Spinal cord (tissue), 10 donors: ENCODE data around the gene CACNA1A. TPM values are rescaled to one million over a fixed set of nuclear protein-coding genes. Genes with fewer than 3 reads are reported as not detected.

Experiments
- DNase-seq, 6 donors: peaks; one replicate each; pipeline versions ENCODE4 v3.0.0 to v3.0.0-alpha.2; 2013 to 2015; ENCODE audit warnings: low spot score in 6 of 6, low read depth in 4 of 6
- H3K27ac ChIP-seq: one replicate; pipeline ENCODE4 v1.5.1; 2013; ENCODE audit warnings: low read depth, low read length, control low read depth
- H3K27me3 ChIP-seq: one replicate; pipeline ENCODE4 v1.6.1; 2013; ENCODE audit warnings: low read length; ENCODE audit not compliant: control insufficient read depth, insufficient read depth
- H3K36me3 ChIP-seq: one replicate; pipeline ENCODE4 v1.6.1; 2013; ENCODE audit warnings: low read length; ENCODE audit not compliant: control insufficient read depth, insufficient read depth
- H3K4me1 ChIP-seq: one replicate; pipeline ENCODE4 v1.6.1; 2013; ENCODE audit warnings: low read length; ENCODE audit not compliant: control insufficient read depth, insufficient read depth
- H3K4me3 ChIP-seq: one replicate; pipeline ENCODE4 v1.5.1; 2013; ENCODE audit warnings: low read depth, low read length, control low read depth
- H3K9me3 ChIP-seq: one replicate; pipeline ENCODE4 v1.6.1; 2013; ENCODE audit warnings: low read length; ENCODE audit not compliant: control insufficient read depth, insufficient read depth
- WGBS: methylation state at CpG from one replicate; pipeline ENCODE4 v1.1.5; 2013; ENCODE audit warnings: missing lambda C conversion rate; ENCODE audit not compliant: insufficient coverage; 5-methylcytosine and 5-hydroxymethylcytosine counted together
- polyA plus RNA-seq, 2 donors: library from polyadenylated mRNA; unstranded; fragments of 120-200 nt; gene quantifications; one replicate each; pipeline ENCODE4 v1.2.1, GENCODE V29; 2013; ENCODE audit not compliant: insufficient read length in 2 of 2
- total RNA-seq, 2 donors: library from RNA; depleted of rRNA in 1 of 2; stranded (reverse); fragments of 120-200 nt in 1 of 2; fragments of >200 nt in 1 of 2; gene quantifications; one replicate each; pipeline versions ENCODE4 v1.2.3 to v1.2.4, GENCODE V29; 2013 to 2014
- donor health status: healthy.

CACNA1A gene
- total and polyA plus RNA-seq, 4 donors, result 39.8 to 116 (median 66.7) TPM

- peak in 1 of 6 donors; percentile 16 for DNase-seq
- Histone ChIP-seq H3K27me3 (peaks cover 9% of the 10 kb centered on the region), H3K4me3 (peak overlapping the region; percentile 17), H3K36me3 (no peaks in the 10 kb centered on the region), H3K27ac (no peak overlapping the region), H3K4me1 (peaks cover 15% of the 10 kb centered on the region), H3K9me3 (no peaks in the 10 kb centered on the region)
- WGBS, result 25% methylated on average over 6 of the region's 12 CpGs
Measured at GRCh38 chr19:13503570-13504235, 2.6 kb downstream of the CACNA1A start.

- H3K36me3 ChIP-seq, result no peaks in the 10 kb centered on the region
- H3K27ac ChIP-seq, result no peak overlapping the region
- no peak overlapping the region for H3K4me3 ChIP-seq
- H3K27me3 ChIP-seq, result peaks cover 2% of the 10 kb centered on the region
- H3K9me3 ChIP-seq, result no peaks in the 10 kb centered on the region
- DNase-seq, result no peak
- WGBS, result 85% methylated on average over 6 of the region's 6 CpGs
- H3K4me1 ChIP-seq, result peaks cover 11% of the 10 kb centered on the region
Measured at GRCh38 chr19:13502231-13502630, 4.0 kb downstream of the CACNA1A start.

GRCh38 chr19:13499692-13500091 is 6.6 kb downstream of the CACNA1A start:
- no peak overlapping the region for H3K27ac ChIP-seq
- H3K36me3 ChIP-seq, result peaks cover 2% of the 10 kb centered on the region
- H3K9me3 ChIP-seq, result no peaks in the 10 kb centered on the region
- H3K4me1 ChIP-seq, result peaks cover 3% of the 10 kb centered on the region
- peak in 2 of 6 donors; percentile 24 to 28 for DNase-seq
- 67% methylated on average over 3 of the region's 9 CpGs for WGBS
- H3K27me3 ChIP-seq, result no peaks in the 10 kb centered on the region
- no peak overlapping the region for H3K4me3 ChIP-seq

GRCh38 chr19:13493516-13494310 is 12.6 kb downstream of the CACNA1A start:
- no peaks in the 10 kb centered on the region for H3K9me3 ChIP-seq
- H3K4me1 ChIP-seq, result no peaks in the 10 kb centered on the region
- no peak overlapping the region for H3K4me3 ChIP-seq
- no peak overlapping the region for H3K27ac ChIP-seq
- no peaks in the 10 kb centered on the region for H3K27me3 ChIP-seq
- DNase-seq, result no peak
- H3K36me3 ChIP-seq, result peaks cover 2% of the 10 kb centered on the region
- no CpG with 5 or more reads among the region's 1 CpG for WGBS

- Histone ChIP-seq H3K4me1 (no peaks in the 10 kb centered on the region), H3K27ac (no peak overlapping the region), H3K9me3 (no peaks in the 10 kb centered on the region), H3K36me3 (peaks cover 2% of the 10 kb centered on the region), H3K27me3 (no peaks in the 10 kb centered on the region), H3K4me3 (no peak overlapping the region)
- WGBS, result 33% methylated on average over 3 of the region's 3 CpGs
- DNase-seq, result no peak
Measured at GRCh38 chr19:13492128-13492527, 14.2 kb downstream of the CACNA1A start.

GRCh38 chr19:13487985-13488384 is 18.3 kb downstream of the CACNA1A start:
- WGBS, result no CpG with 5 or more reads among the region's 1 CpG
- H3K36me3 ChIP-seq, result peaks cover 2% of the 10 kb centered on the region
- DNase-seq, result no peak
- no peak overlapping the region for H3K4me3 ChIP-seq
- H3K9me3 ChIP-seq, result no peaks in the 10 kb centered on the region
- H3K4me1 ChIP-seq, result no peaks in the 10 kb centered on the region
- no peaks in the 10 kb centered on the region for H3K27me3 ChIP-seq
- H3K27ac ChIP-seq, result no peak overlapping the region

- Histone ChIP-seq H3K36me3 (peaks cover 2% of the 10 kb centered on the region), H3K27me3 (no peaks in the 10 kb centered on the region), H3K27ac (no peak overlapping the region), H3K9me3 (no peaks in the 10 kb centered on the region), H3K4me3 (no peak overlapping the region), H3K4me1 (no peaks in the 10 kb centered on the region)
- no CpG with 5 or more reads among the region's 1 CpG for WGBS
- peak in 2 of 6 donors; percentile 34 to 60 for DNase-seq
Measured at GRCh38 chr19:13484166-13484565, 22.1 kb downstream of the CACNA1A start.

GRCh38 chr19:13483215-13483614 is 23.1 kb downstream of the CACNA1A start:
- no peak overlapping the region for H3K4me3 ChIP-seq
- no peak for DNase-seq
- no peak overlapping the region for H3K27ac ChIP-seq
- no peaks in the 10 kb centered on the region for H3K4me1 ChIP-seq
- H3K27me3 ChIP-seq, result no peaks in the 10 kb centered on the region
- WGBS, result 50% methylated on average over 2 of the region's 5 CpGs
- H3K36me3 ChIP-seq, result peaks cover 7% of the 10 kb centered on the region
- H3K9me3 ChIP-seq, result no peaks in the 10 kb centered on the region

- Histone ChIP-seq H3K36me3 (peaks cover 7% of the 10 kb centered on the region), H3K4me3 (no peak overlapping the region), H3K4me1 (no peaks in the 10 kb centered on the region), H3K9me3 (peaks cover 9% of the 10 kb centered on the region), H3K27ac (no peak overlapping the region), H3K27me3 (no peaks in the 10 kb centered on the region)
- DNase-seq, result no peak
- 100% methylated on average over 1 of the region's 2 CpGs for WGBS
Measured at GRCh38 chr19:13478576-13478975, 27.7 kb downstream of the CACNA1A start.

GRCh38 chr19:13476071-13476470 is 30.2 kb downstream of the CACNA1A start:
- no peak for DNase-seq
- peaks cover 9% of the 10 kb centered on the region for H3K9me3 ChIP-seq
- H3K36me3 ChIP-seq, result peaks cover 7% of the 10 kb centered on the region
- H3K4me1 ChIP-seq, result no peaks in the 10 kb centered on the region
- WGBS, result no CpG with 5 or more reads among the region's 1 CpG
- no peak overlapping the region for H3K27ac ChIP-seq
- no peaks in the 10 kb centered on the region for H3K27me3 ChIP-seq
- no peak overlapping the region for H3K4me3 ChIP-seq
